HuH-7.5 (cell line): ENCODE data around the gene SELENOF.
A peak's percentile ranks its signal among the peaks of the same experiment; 100 is the strongest.
"Not testable (repeated sequence)": the region's sequence is repeated elsewhere in the genome, so short reads cannot be mapped to it uniquely, and the experiment has no call there.

Experiments used
- DNase-seq: peaks from one replicate; pipeline ENCODE4 v3.0.0; 2011; ENCODE audit warnings: low spot score

The SELENOF gene

DNA sequence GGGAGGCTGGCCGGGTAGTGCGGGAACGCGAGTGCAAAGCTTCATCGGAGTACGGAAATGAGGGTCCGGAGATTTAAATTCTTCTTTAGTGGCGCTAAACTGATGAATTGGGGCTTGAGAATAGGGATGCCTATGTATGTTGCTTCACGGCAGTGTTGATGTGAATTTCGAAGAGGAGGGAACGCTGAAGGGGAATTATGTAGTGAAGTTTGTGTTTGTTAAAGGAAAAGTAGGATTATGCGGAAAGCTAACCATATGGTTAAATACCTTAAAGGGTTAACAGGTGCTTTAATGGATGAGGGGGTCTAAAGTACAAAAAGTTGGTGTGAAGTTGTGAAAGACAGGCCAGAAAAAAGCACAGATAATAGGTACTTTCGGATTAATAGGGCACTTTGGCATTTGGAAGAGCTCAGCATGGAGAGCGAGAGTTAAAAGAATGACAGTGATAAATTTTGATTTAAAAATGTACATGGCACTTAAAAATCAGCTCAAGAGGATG is 1.9 kb upstream of the SELENOF start:
- DNase-seq = no peak

DNA sequence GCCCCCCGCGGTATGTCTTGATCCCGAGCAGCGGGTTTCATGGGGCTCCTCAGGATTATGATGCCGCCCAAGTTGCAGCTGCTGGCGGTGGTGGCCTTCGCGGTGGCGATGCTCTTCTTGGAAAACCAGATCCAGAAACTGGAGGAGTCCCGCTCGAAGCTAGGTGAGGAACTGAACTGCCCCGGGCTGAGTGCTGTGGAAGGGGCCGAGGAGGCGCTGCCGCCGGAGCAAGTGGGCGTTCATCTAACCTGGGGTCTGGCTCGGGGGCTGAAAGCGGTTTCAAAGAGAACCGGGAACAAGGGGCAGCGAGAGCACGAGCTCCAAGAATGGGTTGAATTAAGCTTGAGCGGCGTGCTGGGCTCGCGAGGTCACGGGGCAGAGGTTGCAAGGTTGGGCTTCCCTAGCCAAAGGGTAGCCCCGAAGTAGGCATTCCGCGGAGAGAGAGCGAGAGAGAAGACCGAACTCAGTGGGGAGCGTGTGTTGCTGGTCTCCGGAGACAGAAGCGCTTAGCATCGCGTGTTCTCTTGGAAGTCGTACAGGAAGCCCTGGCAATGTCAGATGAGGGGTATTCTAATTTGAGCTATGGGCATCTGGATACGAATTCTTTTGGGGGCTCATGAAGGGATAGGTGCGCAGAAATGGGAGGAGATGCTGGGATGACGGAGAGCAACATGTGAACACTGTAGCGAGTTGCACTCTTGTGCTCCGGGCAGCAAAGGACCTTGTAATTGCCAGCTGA is 1.2 kb upstream of the SELENOF start:
- peak; percentile 32 for DNase-seq

DNA sequence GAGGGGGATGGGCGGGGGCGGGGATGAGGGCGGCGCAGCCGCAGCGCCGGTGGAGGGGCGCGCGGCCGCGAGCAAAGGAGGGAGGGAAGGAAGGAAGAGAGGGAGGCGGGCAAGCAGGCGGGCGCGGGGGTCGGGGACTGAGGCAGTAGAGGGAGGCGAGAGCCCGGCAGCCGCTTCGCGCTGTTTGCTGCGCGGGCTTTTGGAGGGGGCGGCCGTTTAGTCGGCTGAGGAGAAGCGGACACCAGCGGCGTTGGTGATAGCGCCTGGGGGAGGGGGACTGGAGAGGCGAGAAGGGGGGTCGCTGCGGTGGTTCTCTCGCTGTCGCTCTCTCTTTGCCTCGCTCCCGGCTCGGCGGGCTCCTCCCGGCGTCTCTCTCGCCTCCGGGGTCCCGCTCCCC is 673 bp upstream of the SELENOF start, which contains the start of gene HS2ST1:
Gene HS2ST1, plus strand, starts transcription at position 35 of the 397 bp plus-strand sequence.
- DNase-seq = no peak

DNA sequence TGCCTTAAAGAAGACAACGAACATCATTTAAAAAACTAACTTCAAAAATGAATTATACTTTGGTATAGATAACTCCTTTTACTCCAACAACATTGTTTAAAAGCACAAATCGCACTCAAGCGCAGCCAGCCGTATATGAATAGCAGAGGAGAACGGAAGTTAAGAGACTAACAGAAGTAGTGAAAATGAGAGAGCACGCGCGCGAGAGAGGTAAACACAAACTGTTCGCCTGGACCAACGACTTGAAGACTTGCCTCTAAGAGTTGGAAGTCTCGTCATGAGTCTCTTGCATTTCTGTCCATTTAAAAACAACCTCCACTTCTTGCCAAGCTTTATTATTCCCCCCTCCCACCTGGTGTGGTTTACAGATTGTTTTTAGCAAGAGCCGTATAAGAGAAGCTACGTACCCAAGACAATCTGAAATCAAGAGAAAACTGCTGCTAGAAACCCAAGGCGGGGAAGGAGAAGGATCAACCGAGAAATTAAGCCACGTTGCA is 479 bp downstream of the SELENOF start:
- no peak for DNase-seq

DNA sequence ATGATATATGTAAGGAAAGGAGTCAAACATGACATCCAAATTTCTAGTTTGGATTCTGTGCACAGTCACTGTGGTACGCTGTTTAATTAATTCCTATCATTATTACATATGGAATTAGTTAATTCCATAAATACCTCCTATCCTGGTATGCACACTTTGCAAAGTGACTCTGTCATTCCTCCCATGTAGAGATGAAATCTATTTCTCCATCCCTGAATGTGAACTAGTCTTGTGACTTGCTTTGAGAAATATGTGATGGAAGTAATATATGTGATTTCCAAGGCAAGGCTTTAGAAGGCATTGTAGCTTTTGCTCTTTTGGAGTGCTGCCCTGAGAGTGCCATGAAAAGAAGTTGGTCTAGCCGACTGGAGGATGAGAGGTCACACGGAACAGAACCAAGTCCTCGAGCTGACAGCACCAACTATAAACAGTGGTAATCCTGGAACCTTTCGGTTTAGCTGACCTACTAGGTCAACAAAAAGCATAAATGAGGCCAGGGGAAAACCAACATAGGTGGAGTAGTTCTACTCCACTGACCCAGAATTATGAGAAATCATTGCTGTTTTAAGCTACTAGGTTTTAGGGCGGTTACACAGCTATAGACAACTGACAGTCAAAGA is 1.5 kb downstream of the SELENOF start:
- no peak for DNase-seq

DNA sequence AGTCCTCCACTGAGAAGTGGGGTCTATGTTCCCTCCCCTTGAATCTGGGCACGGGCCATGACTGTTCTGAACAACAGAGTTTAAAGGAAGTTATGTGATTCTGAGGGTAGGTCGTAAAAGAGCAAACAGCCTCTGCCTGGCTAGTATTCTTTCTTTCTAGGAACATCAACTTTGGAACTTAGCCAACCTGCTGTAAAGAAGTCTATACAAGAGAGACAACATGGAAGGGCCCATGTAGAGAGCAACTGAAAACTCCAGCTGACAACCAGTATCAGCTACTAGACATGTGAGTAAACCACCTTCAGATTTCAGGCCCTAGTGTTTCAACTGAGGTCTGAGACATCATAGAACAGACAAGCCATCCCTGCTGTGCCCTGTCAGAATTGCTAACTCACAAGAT is 7.5 kb downstream of the SELENOF start:
- DNase-seq = no peak

DNA sequence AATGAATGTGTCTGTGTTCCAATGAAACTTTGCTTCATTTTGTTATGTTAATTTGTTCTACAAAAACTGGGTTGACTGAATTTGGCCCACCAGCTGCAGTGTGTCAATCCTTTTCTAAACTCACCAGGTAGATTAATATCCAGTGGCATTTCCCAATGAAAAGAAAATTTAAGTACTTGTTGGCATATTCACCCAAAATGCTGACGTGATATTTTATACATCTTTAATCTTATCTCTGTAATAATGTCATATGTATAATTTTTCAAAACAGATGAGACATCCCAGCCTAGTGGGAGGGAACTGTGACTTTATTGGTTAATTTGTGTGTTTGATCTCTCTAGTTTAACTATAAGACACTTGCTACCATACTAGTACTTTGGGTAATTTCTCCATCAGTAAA is 8.1 kb downstream of the SELENOF start:
- no peak for DNase-seq

DNA sequence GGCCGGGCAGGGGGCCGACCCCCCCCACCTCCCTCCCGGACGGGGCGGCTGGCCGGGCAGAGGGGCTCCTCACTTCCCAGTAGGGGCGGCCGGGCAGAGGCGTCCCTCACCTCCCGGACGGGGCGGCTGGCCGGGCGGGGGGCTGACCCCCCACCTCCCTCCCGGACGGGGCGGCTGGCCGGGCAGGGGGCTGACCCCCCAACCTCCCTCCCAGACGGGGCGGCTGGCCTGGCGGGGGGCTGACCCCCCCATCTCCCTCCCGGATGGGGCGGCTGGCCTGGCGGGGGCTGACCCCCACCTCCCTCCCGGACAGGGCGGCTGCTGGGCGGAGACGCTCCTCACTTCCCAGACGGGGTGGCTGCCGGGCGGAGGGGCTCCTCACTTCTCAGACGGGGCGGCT is 14.5 kb downstream of the SELENOF start:
- not testable (repeated sequence) for DNase-seq

DNA sequence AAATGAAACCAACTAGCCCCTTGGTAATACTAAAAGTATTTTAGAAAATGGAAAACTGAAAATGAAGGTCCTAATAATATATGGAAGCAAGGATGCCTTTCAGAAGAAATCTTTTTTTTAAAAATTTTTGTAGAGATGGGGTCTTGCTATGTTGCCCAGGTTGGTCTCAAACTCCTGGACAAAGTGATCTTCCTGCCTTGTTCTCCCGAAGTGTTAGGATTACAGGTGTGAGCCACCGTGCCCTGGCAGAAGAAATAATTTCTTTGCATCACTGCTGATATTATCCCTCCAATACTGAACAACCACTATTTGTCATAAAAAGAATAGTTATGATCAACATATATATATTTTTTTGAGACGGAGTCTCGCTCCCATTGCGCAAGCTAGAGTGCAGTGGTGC is 25.6 kb downstream of the SELENOF start:
- no peak for DNase-seq

DNA sequence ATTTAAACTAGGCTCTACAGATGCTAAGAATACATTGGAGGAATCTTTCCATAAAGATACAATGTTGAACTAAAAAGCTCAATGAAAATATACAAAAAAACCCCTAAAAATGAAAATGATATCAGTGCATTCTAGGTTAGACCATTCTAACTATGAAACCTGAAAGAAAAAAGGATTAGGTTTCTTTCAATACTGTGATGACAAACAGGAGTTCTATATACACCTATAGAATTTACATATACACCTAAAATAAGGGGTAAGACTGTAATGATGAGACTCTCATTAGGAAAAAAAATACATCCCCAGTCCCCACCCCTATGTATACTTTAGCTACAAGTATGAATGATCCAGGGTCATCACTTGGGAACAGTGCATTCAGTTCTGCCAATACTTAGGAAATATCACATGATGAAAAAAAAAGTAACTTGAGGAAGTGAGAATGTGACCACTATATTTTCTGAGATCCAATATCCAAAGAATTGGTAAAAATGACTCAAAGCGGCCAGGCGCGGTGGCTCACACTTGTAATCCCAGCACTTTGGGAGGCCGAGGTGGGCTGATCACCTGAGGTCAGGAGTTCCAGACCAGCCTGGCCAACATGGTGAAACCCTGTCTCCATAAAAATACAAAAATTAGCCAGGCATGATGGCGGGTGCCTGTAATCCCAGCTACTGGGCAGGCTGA is 26.3 kb downstream of the SELENOF start:
- DNase-seq = no peak

DNA sequence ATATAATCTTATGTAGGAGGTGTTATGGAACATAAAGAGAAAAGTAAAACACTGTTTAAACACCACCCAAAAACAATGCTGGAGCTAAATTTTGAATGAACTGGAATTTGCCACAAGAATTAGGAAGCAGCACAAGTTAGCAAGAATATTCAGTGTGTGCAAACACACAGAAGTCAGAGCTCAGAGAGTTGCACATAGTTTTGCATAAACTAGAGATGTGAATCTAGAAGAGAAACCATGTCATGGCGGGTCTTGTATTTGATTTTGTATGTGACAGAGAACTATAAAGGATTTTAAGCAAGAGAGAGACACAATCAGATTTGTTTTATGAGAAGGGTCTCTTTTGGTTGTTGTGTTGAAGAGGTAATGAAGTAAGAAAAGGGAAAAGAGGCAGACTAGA is 38.2 kb downstream of the SELENOF start:
- DNase-seq = no peak

DNA sequence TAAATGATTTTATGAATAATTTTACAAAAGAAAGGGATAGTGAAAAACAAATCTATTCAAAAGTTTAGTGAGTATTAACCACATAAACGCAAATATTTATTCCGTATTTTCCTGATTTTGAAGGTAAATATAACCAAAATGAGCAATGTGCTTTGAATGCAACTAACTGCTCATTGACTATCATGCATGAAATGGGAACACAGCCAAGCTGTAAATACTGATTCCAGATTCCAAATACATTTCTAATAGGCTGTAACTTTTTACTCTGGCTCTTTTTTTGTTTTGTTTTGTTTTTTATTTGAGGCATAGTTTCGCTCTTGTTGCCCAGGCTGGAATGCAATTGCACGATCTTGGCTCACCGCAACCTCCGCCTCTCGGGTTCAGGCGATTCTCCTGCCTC is 41.8 kb downstream of the SELENOF start:
- DNase-seq = no peak

DNA sequence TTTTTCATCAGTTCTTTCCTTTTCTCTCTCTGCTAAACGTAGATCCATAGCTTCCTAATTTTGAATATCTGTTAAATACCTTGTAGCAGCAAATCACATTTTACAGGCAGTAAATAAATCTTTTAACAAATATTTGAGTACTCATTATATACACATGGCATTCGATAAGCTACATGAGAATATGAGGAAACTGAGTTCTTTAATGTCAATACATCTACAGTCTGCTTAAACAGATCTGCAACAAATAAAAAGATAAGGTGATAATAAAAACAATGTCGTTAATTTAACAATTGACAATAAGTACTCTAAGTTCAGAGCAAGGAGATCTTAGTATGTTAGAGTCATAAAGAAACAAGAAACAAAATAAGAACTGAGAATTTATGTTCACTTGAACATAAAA is 42.9 kb downstream of the SELENOF start:
- no peak for DNase-seq

DNA sequence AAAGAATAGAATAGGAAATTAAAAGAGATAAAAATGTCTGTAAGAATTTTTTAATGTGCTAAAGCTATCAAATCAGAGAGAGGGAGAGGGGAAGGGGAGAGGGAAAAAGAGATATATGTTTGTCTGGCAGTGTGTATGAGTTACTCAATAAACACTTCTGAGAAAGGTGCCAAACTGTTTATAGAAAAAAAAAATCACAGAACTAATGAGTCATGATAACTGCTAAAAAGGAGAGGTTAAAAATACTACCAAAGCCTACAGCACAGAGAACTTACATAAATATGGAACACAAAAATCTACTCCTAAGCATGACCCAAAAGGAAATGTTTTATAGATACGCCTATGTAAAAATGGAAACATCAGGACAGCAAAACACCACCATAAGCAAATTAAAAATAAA is 45.4 kb downstream of the SELENOF start:
- DNase-seq = no peak

DNA sequence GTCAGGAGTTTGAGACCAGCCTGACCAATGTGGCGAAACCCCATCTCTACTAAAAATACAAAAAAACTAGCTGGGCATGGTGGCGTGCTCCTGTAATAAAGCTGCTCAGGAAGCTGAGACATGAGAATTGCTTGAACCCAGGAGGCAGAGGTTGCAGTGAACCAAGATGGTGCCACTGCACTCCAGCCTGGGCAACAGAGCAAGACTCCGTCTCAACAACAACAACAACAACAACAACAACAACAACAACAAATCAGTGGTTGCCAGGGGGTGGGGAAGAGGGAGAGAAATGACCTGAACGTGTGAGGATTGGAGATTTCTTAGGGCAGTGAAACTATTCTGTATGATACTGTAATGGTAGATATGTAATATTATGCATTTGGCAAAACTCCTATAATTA is 46.6 kb downstream of the SELENOF start:
- not testable (repeated sequence) for DNase-seq

DNA sequence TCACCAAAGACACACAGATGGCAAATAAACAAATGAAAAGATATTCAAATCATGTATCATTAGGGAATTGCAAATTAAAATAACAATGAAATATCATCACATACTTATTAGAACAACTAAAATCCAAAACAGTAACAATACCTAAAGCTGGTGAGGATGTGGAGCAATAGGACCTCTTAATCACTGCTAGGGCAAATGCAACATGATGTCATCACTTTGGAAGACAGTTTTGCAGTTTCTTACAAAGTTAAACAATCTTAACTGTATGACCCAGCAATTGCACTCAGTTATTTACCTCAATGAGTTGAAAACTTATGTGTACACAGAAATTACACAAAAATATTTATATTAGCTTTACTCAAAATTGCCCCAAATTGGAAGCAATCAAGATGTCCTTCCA is 47.3 kb downstream of the SELENOF start:
- no peak for DNase-seq

DNA sequence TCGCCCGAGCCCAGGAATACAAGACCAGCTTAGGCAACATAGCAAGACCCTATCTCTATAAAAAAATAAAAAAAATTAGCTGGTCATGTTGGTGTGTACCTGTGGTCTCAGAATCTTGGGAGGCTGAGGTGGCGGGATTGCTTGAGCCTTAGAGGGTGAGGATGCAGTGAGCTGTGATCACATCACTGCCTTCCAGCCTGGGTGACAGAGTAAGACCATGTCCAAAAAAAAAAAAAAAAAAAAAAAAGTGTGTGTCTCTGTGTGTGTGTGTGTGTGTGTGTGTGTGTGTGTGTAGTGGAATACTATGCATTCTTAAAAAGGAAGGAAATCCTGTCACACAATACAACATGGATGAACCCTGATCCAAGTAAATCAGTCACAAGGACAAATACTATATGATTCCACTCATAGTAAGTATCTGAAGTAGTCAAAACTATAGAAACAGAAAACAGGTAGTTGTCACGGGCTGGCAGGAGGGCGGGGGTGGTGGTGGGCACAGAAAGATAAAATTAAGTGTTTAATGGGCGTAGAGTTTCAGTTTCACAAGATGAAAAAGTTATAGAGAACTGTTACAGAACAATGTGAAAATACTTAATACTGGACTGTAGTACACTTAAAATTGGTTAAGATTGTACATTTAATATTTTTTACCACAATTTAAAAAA is 47.8 kb downstream of the SELENOF start:
- DNase-seq = no peak

DNA sequence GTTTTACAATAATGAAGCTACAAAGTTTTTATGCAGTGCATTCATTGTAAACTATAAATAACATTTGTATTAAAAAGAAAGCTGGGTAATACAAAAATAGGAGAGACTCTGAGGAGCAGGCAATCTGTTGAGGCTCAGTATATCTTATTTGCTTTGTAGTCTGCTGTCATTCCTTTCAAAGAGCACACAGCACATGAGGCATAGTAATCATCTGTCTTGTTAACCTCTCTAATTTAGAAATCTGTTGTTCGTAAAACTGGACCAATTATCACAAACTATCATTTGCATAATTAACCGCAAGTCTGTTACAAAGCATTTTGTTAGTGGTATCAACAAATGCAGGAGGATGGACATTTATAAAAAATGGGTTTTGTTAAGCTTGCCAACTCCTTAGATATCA is 51.0 kb downstream of the SELENOF start:
- no peak for DNase-seq

DNA sequence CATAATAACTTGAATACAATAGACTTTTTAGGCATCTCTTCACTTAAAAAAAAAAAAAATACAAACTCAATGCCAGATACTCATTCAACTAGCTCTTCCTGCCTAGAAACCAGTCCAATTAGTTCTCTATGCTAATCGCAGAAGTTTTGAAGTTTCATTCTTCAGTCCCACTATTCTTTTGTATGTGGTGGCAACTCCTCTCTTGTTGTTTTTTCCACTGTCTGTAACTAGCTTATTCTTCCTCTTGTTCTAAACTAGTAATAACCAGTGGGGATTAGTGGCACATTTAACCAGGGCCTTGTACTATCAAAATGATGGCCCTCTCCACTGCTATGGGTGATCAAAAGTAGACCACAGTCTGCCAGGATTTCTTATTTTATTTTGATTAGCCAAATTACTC is 52.5 kb downstream of the SELENOF start:
- no peak for DNase-seq

DNA sequence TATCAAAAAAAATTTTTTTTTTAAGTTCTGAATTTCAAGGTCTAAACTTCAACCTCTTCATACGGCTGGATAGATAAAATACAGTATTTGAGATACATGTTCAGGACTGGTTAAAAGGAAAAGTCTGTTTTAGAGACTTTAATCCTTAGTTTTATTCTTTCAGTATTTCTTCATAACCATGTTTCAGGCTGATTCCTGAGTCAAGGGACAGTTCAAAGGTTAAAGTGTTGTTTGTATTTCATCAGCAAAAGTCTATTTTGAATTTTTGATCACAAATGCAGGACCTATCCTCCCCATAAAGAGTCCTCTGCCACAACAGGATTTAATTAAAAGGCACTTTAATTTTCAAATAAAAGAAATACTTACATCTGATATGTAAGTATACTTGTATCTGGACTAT is 53.5 kb downstream of the SELENOF start:
- DNase-seq = peak; percentile 9

DNA sequence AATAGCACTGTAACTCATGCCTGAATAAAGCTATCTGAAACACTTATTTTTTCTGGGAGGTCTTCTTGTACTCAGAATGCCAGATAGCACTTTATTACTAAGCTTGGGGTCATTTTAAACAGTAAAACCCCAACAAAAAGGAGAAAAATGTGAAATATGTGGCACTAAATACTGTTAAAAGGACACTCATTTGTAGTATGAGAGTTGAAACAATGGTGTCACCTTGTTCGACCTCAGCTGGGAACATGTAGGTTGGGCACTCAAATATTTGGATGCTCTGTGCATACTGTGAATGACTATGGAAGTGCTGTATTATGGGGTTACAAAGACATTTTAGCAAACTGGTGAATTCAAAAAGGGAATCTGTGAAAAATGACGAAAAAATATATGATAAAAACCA is 53.9 kb downstream of the SELENOF start:
- no peak for DNase-seq

DNA sequence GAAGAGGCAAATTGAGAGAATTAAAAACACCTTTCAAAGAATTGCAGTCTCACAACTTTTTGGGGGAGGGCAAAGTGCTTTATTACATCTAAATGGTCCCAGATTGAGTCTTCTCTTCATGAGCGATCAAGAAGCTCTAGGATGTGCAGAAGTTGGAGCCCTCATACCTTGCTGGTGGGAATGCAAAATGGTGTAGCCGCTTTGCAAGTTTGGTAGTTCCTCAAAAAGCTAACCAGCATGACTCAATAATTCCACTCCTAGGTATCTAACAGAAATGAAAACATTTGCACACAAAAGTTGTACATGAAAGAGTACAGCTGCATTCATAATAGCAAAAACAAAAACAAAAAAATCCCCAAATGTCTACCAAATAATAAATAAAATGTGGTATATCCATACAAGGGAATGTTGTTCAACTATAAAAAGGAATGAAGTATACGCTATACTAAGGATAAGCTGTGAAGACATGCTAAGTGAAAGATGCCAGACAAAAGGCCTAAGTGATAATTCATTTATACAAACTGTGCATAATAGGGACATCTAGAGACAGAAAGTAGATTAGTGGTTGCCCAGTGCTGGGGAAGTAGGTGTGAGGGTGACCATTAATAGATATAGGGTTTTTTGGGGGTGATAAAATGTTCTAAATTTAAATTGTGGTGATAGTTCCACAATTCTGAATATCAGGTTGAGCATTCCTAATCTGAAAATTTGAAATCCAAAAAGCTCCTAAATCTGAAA is 55.2 kb downstream of the SELENOF start:
- DNase-seq = no peak
